Measurements from ENCODE around the gene JUN. TPM values are rescaled to one million over a fixed set of nuclear protein-coding genes. Genes with fewer than 3 reads are reported as not detected.

The JUN gene
- total RNA-seq, 1 experiment from 2014 or later, result 14.2 TPM

DNA sequence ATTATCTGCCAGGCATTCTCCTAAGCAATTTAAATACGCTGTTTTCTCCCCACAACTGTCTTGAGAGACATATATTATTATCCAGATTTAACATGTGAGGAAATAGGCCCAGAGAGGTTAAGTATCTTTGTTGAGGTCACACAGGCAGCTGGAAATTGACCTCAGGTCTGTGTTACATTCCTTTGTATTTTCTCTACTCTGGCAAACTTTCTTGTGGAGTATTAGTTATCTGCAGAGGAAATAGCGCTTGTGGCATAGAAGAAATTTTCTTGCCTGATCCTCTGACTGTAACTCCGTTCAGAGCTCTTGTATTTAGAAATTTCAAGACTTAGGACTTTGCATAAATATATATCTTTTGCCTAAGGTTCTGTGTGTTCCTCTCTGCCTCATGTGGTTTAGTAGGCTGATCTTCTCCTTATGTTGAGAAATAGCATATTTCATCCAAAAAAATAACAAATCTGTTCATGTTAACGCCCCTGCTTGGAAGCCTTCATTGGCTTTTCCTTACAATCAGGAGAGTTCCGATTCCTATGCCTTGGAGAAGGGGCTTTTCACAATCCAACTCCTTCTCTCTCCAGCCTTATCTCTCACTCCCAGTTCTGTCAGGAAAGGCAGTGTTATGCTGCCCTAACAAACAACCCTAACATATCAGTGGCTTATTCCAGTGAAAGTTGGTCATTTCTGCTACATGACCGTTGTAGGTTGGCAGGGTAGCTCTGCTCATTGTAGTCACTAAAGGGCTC is 2.5 kb upstream of the JUN start:
- H2BK5ac ChIP-seq (ENCODE audit: insufficient read length, low read length), result no peak overlapping the region
- H3K9ac ChIP-seq (ENCODE audit: extremely low read depth, insufficient read length, low read length), result no peak overlapping the region
- no peak for DNase-seq
- H3K79me1 ChIP-seq (ENCODE audit: insufficient read depth, low read depth, low read length, poor library complexity, severe bottlenecking), result no peaks in the 10 kb centered on the region
- no peak overlapping the region for H2BK12ac ChIP-seq (ENCODE audit: insufficient read length, low read depth, low read length)
- WGBS (ENCODE audit: extremely low coverage, insufficient read length, low lambda C conversion rate), result no CpG with 5 or more reads among the region's 6 CpGs
- H2AK5ac ChIP-seq (ENCODE audit: insufficient read length, low read length), result no peak overlapping the region
- Mint-ChIP-seq H3K36me3 (ENCODE audit: insufficient read depth in 1 of 3, low read depth in 3 of 3) (peaks cover 0 to 9% (median 6%) of the 10 kb centered on the region in 3 experiments; a peak in 4 of 7 replicates), H3K27ac (no peak overlapping the region), H3K4me1 (peaks cover 22 to 23% of the 10 kb centered on the region in 2 experiments), H3K27me3 (ENCODE audit: low read depth) (peaks cover 27% of the 10 kb centered on the region), H3K9me3 (peaks cover 8 to 10% of the 10 kb centered on the region in 2 experiments; a peak in 4 of 5 replicates), H3K4me3 (no peak overlapping the region)
- no peak overlapping the region for H2AFZ ChIP-seq (ENCODE audit: low read length)
- H3K9me3 ChIP-seq (ENCODE audit: control insufficient read depth, low read depth, low read length), result no peaks in the 10 kb centered on the region
- H3T11ph ChIP-seq (ENCODE audit: low read length), result no peak overlapping the region
- peaks cover 15% of the 10 kb centered on the region; the same call in 1 of the 2 replicates for H3K27me3 ChIP-seq (ENCODE audit: insufficient read depth, low read length)
- no peak for TF ChIP-seq CTCF (conservative IDR thresholded peaks at IDR 0.05)
- H3K14ac ChIP-seq (ENCODE audit: insufficient read depth, low read length), result no peak overlapping the region
- H3K4me1 ChIP-seq (ENCODE audit: insufficient read depth, low read length), result peaks cover 5% of the 10 kb centered on the region; the same call in 1 of the 2 replicates
- H4K91ac ChIP-seq (ENCODE audit: insufficient read length, low read depth, low read length), result no peak overlapping the region
- H3K4ac ChIP-seq (ENCODE audit: low read depth, low read length), result no peak overlapping the region
- no peak overlapping the region for H4K8ac ChIP-seq (replicated peaks; ENCODE audit: insufficient read length, low read depth, low read length)
- H4K5ac ChIP-seq (ENCODE audit: insufficient read length, low read depth, low read length), result no peak overlapping the region
- no peak overlapping the region for H2BK120ac ChIP-seq (ENCODE audit: low read depth, low read length, poor library complexity, severe bottlenecking)
- no peaks in the 10 kb centered on the region for H4K20me1 ChIP-seq (ENCODE audit: control insufficient read depth, insufficient read depth, insufficient read length)
- H3K4me2 ChIP-seq (ENCODE audit: insufficient read depth, insufficient read length, low read length), result no peak overlapping the region
- H3K56ac ChIP-seq (ENCODE audit: insufficient read length, low read depth, low read length), result no peak overlapping the region
- no peaks in the 10 kb centered on the region; the same call in 1 of the 2 replicates for H3K79me2 ChIP-seq (ENCODE audit: insufficient read depth, low read length)
- H3K23ac ChIP-seq (ENCODE audit: insufficient read length, low read depth, low read length), result no peak overlapping the region
- no peak overlapping the region for H3K18ac ChIP-seq (ENCODE audit: insufficient read length, low read depth, low read length)
- no peak overlapping the region for H3K27ac ChIP-seq (ENCODE audit: insufficient read length, low read depth, low read length)
- no peak overlapping the region for H2BK20ac ChIP-seq (ENCODE audit: low read depth, low read length, poor library complexity, severe bottlenecking)
- no peak overlapping the region for H2BK15ac ChIP-seq (ENCODE audit: low read depth, low read length)
- H3K23me2 ChIP-seq (ENCODE audit: insufficient read length, low read depth, low read length, poor library complexity, severe bottlenecking), result peaks cover 32% of the 10 kb centered on the region

Measured in H9 (cell line).